Activated T-helper 1 cell treated with anti-CD3 and anti-CD28 coated beads, Interleukin-2, amount 50 U/mL, for 16 hours (primary cell): ENCODE results near the gene NUP153.
"Not testable (repeated sequence)": the region's sequence is repeated elsewhere in the genome, so short reads cannot be mapped to it uniquely, and the experiment has no call there.

Experiments
- DNase-seq, 2 donors: peaks; one replicate each; pipeline ENCODE4 v3.0.0-alpha.2; 2020; ENCODE audit warnings: low read depth in 1 of 2, low spot score in 1 of 2

NUP153 gene

GRCh38 chr6:17714177-17714576 lies 7.5 kb upstream of the NUP153 start:
- no peak for DNase-seq

GRCh38 chr6:17712576-17712975 lies 5.9 kb upstream of the NUP153 start:
- DNase-seq = no peak

- no peak for DNase-seq
Measured at GRCh38 chr6:17710331-17710730, 3.6 kb upstream of the NUP153 start.

- no peak for DNase-seq
Measured at GRCh38 chr6:17709476-17709875, 2.8 kb upstream of the NUP153 start.

DNA sequence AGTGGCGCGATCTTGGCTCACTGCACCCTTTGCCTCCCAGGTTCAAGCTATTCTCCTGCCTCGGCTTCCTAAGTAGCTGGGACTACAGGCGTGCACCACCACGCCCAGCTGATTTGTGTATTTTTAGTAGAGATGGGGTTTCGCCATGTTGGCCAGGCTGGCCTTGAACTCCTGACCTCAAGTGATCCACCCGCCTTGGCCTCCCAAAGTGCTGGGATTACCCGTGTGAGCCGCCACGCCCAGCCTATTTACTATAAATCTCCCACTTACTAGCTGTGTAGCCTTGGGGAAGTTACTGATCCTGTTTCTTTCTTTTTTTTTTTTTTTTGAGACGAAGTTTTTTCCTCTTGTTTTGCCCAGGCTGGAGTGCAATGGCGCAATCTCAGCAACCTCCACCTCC lies 1.3 kb upstream of the NUP153 start:
- DNase-seq = not testable (repeated sequence)

DNA sequence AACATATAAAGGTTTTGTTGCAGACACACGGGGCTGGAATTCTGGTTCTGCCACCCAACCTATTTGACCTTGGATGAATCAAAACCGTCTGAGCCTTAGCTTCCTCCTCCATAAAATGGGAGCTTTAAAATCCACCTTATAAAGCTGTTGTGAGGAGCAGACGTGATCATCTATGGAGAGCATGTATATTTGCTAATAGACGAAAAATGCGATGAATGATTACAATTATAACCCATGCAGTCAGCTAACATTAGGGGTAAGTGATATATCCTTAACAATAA lies 586 bp upstream of the NUP153 start:
- no peak for DNase-seq

GRCh38 chr6:17705778-17706579 lies 746 bp downstream of the NUP153 start:
- peak; percentile 47 to 78 for DNase-seq

DNA sequence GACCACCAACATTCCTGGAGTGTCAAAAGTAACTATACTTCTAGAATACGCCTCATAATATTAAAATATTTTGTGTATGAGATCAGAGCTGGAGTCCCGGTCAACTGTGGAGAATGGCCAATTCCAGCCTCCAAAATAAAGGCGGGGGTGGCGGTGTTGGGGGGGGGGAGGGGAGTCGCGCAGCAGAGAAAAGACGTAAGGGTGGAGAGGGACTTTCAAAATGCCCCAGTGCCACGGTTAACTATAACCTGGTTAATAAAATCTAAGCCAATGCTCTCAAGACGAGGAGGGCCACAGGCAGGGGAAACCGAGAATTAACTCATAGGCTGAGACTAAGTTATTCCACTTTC lies 1.3 kb downstream of the NUP153 start:
- no peak for DNase-seq

DNA sequence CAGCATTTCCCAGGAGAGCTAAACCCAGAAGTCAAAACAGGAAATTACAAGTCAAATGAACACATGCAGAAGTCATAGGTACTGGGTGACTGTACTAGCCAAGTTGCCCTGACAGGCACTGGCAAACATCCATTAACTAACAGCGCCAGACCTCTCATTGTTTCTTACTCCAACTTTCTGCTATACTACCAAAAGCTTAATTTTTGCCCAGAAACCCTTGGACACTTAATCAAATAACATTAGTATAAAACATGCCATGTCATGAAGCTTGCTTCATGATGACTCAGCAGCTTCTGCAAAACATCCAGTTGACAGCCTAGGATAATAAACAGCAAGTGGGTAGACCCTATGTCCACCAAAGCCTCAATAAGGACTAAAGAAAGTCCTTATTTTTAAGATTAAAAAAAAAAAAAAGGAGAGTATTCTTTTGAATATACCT lies 3.5 kb downstream of the NUP153 start:
- DNase-seq = no peak

- DNase-seq = no peak
Measured at GRCh38 chr6:17700421-17701416, 6.0 kb downstream of the NUP153 start.

DNA sequence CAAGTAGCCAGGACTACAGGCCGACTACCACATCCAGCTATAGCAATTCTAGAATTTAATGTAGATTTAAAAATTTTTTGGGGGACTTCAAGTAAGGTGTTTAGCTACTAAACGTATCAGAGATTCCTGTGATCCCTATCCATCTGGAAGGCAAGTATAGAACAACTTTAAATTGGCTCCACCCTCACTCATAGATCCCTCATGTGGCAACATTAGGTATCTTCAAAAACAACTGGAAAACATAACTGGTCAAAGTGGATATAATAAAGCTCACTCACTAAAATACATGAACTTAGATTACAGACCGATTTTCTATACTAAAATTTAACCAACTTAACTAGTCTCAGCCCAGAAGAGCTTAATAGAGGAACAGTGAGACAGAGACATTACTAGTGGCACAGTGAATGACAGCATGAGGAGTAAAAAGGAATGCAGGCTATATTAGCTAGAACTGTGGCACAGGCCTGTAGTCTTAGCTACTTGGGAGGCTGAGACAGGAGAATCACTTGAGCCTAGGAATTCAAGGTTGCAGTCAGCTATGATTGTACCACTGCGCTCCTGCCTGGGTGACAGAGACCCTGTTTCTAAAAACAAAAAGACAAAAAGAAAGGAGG lies 14.7 kb downstream of the NUP153 start:
- no peak for DNase-seq

DNA sequence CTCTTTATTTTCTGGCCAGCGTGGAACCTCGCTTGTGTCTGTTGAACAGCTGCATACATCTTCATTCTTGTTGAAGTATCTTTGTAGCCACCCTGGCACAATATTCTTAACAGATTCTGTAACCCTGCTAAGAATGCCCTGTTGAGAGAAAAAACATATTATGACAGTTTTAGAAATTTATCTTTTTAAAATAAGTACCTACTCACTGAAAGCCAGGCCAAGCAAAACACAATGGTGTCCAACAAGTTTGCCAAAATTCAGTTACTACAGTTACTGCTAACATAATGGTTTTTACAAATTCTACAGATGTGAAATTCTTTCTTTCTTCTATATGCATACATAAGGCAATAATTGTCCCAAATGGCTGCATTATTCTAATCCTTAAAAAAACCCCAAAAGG lies 18.2 kb downstream of the NUP153 start:
- no peak for DNase-seq

DNA sequence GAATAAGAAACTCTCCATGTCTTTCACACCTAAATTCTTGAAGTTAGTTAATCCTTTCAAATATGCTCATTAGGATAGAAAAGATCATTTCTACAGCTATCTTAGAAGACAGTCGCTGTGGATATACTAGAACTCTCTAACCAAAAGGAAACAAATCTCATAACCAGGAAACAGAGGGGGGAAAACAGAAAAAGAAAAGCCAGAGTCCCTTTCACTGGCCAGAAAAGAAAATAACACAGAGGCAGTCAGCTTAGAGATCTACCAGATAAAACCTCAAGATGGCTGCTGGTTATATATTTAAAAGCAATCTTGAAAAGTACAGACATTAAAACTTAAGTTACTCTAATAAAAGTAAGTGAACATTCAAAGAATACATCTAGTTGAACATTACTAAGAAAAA lies 19.6 kb downstream of the NUP153 start:
- DNase-seq = no peak

- DNase-seq = no peak
Measured at GRCh38 chr6:17684134-17684533, 22.6 kb downstream of the NUP153 start.

- DNase-seq = no peak
Measured at GRCh38 chr6:17683428-17683827, 23.3 kb downstream of the NUP153 start.

GRCh38 chr6:17679726-17680125 lies 27.0 kb downstream of the NUP153 start:
- DNase-seq = no peak

GRCh38 chr6:17677602-17678001 lies 29.1 kb downstream of the NUP153 start:
- DNase-seq = no peak

GRCh38 chr6:17673543-17674254 lies 33.0 kb downstream of the NUP153 start:
- DNase-seq = no peak

DNA sequence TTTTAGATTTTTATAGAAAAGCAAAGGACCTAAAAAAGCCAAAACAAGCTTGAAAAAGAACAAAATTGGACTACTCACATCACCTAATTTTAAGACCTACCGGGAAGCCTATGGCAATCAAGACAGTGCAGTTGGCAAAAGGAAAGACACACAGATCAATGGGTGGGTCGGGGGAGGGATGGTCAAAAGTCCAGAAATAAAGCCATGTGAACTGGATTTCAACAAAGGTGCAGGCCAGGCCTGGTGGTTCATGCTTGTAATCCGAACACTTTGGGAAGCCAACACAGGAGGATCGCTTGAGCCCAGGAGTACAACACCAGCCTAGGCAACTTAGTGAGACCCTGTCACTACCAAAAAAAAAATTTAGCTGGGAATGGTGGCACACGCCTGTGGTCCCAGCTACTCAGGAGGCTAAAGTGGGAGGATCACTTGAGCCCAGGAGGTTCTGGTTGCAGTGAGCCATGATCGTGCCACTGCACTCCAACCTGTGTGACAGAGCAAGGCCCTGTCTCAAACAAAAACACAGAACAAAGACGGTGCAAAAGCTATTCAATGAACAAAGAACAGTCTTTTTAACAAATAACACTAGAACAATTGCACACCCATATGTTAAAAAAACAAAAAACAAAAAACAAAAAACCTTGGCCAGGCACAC lies 34.5 kb downstream of the NUP153 start:
- no peak for DNase-seq

- no peak for DNase-seq
Measured at GRCh38 chr6:17666646-17667045, 40.1 kb downstream of the NUP153 start.

DNA sequence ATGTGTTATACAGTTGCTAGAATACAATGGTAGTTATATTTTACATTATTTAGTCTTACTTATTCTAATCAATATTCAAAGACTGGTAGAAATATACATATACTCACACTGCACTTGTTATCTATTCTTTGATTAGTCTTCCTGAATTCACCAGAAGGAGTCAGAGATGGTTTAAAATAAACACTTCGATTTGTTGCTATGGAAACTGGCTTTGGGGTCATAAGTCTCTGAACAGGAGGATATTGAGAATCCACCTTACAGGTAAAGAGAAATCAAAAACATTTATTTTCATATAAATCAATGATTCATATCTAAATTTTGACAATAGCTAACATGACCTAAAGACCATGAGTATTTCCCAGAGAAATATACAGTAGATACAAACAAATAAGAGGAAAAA lies 41.6 kb downstream of the NUP153 start:
- no peak for DNase-seq
